NCI-H2029 (cell line): ENCODE data around the gene C1orf105.
"Not testable (repeated sequence)": the region's sequence is repeated elsewhere in the genome, so short reads cannot be mapped to it uniquely, and the experiment has no call there.

Experiments
- DNase-seq: peaks from one replicate; lab custom pipeline; 2025; lab: John Stamatoyannopoulos, UW

The C1orf105 gene

GRCh38 chr1:172427191-172427590 is 6.7 kb downstream of the C1orf105 start:
- no peak for DNase-seq

- peak; percentile 30 for DNase-seq
Observed at GRCh38 chr1:172429331-172430127, 9.0 kb downstream of the C1orf105 start.

- DNase-seq: no peak
Observed at GRCh38 chr1:172430128-172430454, 9.6 kb downstream of the C1orf105 start.

GRCh38 chr1:172431204-172431603 is 10.7 kb downstream of the C1orf105 start:
- DNase-seq: no peak

GRCh38 chr1:172431721-172432192 is 11.3 kb downstream of the C1orf105 start:
- peak; percentile 30 for DNase-seq

- DNase-seq: not testable (repeated sequence)
Observed at GRCh38 chr1:172437183-172437582, 16.7 kb downstream of the C1orf105 start.

GRCh38 chr1:172442404-172442803 is 21.9 kb downstream of the C1orf105 start:
- DNase-seq: no peak

GRCh38 chr1:172442843-172443565 is 22.5 kb downstream of the C1orf105 start:
- DNase-seq: no peak

- DNase-seq: peak; percentile 73
Observed at GRCh38 chr1:172443666-172444453, 23.4 kb downstream of the C1orf105 start, which contains the start of gene PIGC. TSS of gene PIGC (minus strand) at chr1:172444069. CDS start at chr1:172442622, 1,447 bp downstream.

- DNase-seq: no peak
Observed at GRCh38 chr1:172446547-172446946, 26.1 kb downstream of the C1orf105 start.

- DNase-seq: no peak
Observed at GRCh38 chr1:172447641-172448040, 27.2 kb downstream of the C1orf105 start.

- DNase-seq: no peak
Observed at GRCh38 chr1:172448995-172449584, 28.6 kb downstream of the C1orf105 start.

- DNase-seq: peak; percentile 20
Observed at GRCh38 chr1:172449585-172450523, 29.4 kb downstream of the C1orf105 start.

- DNase-seq: no peak
Observed at GRCh38 chr1:172450524-172450885, 30.0 kb downstream of the C1orf105 start.

GRCh38 chr1:172451002-172451443 is 30.5 kb downstream of the C1orf105 start:
- no peak for DNase-seq

- no peak for DNase-seq
Observed at GRCh38 chr1:172452536-172453152, 32.2 kb downstream of the C1orf105 start.

GRCh38 chr1:172453153-172453545 is 32.7 kb downstream of the C1orf105 start:
- DNase-seq: no peak

GRCh38 chr1:172453607-172454006 is 33.1 kb downstream of the C1orf105 start:
- no peak for DNase-seq

- DNase-seq: no peak
Observed at GRCh38 chr1:172455451-172455850, 35.0 kb downstream of the C1orf105 start.

- DNase-seq: no peak
Observed at GRCh38 chr1:172456344-172456769, 35.9 kb downstream of the C1orf105 start.
